ENCODE data around the gene SMIM31. TPM values are rescaled to one million over a fixed set of nuclear protein-coding genes. Genes with fewer than 3 reads are reported as not detected.

Gene SMIM31
- total RNA-seq, 1 experiment from 2014 or later, result 1.9 TPM

DNA sequence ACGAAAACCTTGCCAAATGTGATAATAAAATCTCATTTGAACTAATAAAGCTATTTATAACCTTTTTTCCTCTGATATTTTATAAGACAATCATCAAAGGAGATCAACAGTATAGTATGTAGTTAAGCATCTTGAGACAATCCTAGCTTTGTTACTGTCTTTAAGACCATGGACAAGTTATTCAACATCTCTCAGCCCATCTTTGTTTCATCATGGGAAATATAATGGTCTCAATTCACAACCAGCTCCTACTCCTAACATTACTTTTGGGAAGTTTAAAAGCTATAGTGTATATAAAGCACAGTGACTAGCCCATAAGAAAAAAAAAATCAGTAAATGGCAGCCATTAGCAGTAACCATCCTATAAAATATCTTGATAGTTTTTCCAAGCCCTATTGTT, 65.4 kb downstream of the SMIM31 start:
- H3K27me3 Mint-ChIP-seq (ENCODE audit: unreplicated experiment), result no peaks in the 10 kb centered on the region
- intact Hi-C loops (cut with micrococcal nuclease; ENCODE audit: unreplicated experiment), result no loop called here
- no TSS peak for BruUV-seq (replicated peaks)
- CTCF ChIA-PET, result no interaction called here
- H3K36me3 Mint-ChIP-seq (ENCODE audit: insufficient read depth, unreplicated experiment), result no peaks in the 10 kb centered on the region
- no peaks in the 10 kb centered on the region for H3K4me1 Mint-ChIP-seq (ENCODE audit: low read depth, unreplicated experiment)
- no peak overlapping the region for H3K27ac Mint-ChIP-seq (ENCODE audit: unreplicated experiment)
- peaks cover 4% of the 10 kb centered on the region for H3K9me3 Mint-ChIP-seq (ENCODE audit: low read depth, unreplicated experiment)
- no peak overlapping the region for H3K4me3 Mint-ChIP-seq (ENCODE audit: low read depth, unreplicated experiment)
- DNase-seq, result no peak
- TF ChIP-seq, protein P1, sequence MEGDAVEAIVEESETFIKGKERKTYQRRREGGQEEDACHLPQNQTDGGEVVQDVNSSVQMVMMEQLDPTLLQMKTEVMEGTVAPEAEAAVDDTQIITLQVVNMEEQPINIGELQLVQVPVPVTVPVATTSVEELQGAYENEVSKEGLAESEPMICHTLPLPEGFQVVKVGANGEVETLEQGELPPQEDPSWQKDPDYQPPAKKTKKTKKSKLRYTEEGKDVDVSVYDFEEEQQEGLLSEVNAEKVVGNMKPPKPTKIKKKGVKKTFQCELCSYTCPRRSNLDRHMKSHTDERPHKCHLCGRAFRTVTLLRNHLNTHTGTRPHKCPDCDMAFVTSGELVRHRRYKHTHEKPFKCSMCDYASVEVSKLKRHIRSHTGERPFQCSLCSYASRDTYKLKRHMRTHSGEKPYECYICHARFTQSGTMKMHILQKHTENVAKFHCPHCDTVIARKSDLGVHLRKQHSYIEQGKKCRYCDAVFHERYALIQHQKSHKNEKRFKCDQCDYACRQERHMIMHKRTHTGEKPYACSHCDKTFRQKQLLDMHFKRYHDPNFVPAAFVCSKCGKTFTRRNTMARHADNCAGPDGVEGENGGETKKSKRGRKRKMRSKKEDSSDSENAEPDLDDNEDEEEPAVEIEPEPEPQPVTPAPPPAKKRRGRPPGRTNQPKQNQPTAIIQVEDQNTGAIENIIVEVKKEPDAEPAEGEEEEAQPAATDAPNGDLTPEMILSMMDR (IDR thresholded peaks at IDR 0.05; ENCODE audit: unreplicated experiment), result no peak

DNA sequence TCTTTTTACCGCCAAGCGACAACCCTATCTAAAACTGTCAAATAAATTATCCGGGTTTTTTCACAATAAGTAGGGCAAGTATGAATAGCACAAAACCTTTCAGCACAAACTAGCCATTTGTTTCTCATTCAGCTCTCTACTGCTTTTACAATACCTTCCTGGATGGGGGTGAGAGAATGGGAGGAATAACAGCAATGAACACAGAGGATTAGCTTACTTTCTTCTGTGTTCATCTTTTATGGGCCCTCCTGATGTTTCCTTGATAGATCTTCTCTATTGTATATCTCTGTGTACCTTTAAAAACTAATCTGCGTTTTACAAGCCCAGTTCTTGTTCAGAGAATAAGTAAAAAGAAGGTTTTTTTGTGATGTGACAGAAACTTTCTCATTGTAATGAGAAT, 67.8 kb downstream of the SMIM31 start:
- Mint-ChIP-seq H3K9me3 (ENCODE audit: low read depth, unreplicated experiment) (no peaks in the 10 kb centered on the region), H3K27me3 (ENCODE audit: unreplicated experiment) (no peaks in the 10 kb centered on the region), H3K36me3 (ENCODE audit: insufficient read depth, unreplicated experiment) (no peaks in the 10 kb centered on the region), H3K4me3 (ENCODE audit: low read depth, unreplicated experiment) (no peak overlapping the region), H3K27ac (ENCODE audit: unreplicated experiment) (no peak overlapping the region), H3K4me1 (ENCODE audit: low read depth, unreplicated experiment) (no peaks in the 10 kb centered on the region)
- no peak for DNase-seq
- TF ChIP-seq, protein P1 (IDR thresholded peaks at IDR 0.05; ENCODE audit: unreplicated experiment), result no peak
- CTCF ChIA-PET, result no interaction called here
- no TSS peak for BruUV-seq (replicated peaks)
- intact Hi-C loops (cut with micrococcal nuclease; ENCODE audit: unreplicated experiment), result no loop called here

DNA sequence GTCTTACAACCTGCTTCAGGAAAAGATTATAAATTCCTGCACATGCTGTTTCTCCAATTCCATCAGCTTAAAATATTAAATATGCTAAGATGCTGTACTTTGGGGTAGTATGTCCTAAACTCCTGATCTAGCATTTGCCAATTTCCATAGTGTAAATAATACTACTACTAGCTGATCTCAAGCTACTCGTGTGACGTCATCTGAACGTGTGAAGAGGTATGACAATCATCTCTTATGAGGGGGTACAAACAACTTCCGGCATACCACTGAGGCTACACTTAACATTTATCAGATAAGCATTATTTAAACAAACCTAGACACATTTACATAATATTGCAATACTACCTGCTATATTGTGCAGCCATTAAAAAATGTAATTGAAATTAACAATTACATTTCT, 70.7 kb downstream of the SMIM31 start:
- Mint-ChIP-seq H3K27me3 (ENCODE audit: unreplicated experiment) (no peaks in the 10 kb centered on the region), H3K4me1 (ENCODE audit: low read depth, unreplicated experiment) (no peaks in the 10 kb centered on the region), H3K4me3 (ENCODE audit: low read depth, unreplicated experiment) (no peak overlapping the region), H3K27ac (ENCODE audit: unreplicated experiment) (no peak overlapping the region), H3K9me3 (ENCODE audit: low read depth, unreplicated experiment) (no peaks in the 10 kb centered on the region), H3K36me3 (ENCODE audit: insufficient read depth, unreplicated experiment) (no peaks in the 10 kb centered on the region)
- intact Hi-C loops (cut with micrococcal nuclease; ENCODE audit: unreplicated experiment), result no loop called here
- no TSS peak for BruUV-seq (replicated peaks)
- TF ChIP-seq, protein P1 (IDR thresholded peaks at IDR 0.05; ENCODE audit: unreplicated experiment), result no peak
- no peak for DNase-seq
- CTCF ChIA-PET, result no interaction called here

DNA sequence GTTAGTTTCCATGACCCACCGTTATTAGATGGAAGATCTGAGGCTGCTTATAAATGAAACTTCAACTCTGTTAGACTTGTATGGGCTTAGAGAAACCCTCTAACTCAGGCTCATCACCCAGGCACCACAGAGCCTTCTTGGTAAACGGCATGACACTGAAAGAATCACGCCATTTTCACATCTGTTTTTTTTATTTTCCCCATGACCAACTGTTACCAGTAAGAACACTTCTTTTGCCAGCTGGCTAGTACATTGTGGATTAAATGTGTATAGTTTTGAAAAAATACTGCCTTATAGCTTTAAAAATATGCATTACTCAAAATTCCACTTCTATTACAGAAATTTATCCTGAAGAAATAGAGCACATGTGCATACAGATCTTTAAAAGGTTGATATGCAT, 75.0 kb downstream of the SMIM31 start:
- intact Hi-C loops (cut with micrococcal nuclease; ENCODE audit: unreplicated experiment), result no loop called here
- Mint-ChIP-seq H3K27ac (ENCODE audit: unreplicated experiment) (no peak overlapping the region), H3K27me3 (ENCODE audit: unreplicated experiment) (no peaks in the 10 kb centered on the region)

More for the DNA sequence above, 75.0 kb downstream of the SMIM31 start:
- DNase-seq, result no peak
- CTCF ChIA-PET, result no interaction called here
- H3K4me3 Mint-ChIP-seq (ENCODE audit: low read depth, unreplicated experiment), result no peak overlapping the region
- H3K9me3 Mint-ChIP-seq (ENCODE audit: low read depth, unreplicated experiment), result no peaks in the 10 kb centered on the region
- H3K36me3 Mint-ChIP-seq (ENCODE audit: insufficient read depth, unreplicated experiment), result no peaks in the 10 kb centered on the region
- TF ChIP-seq, protein P1 (IDR thresholded peaks at IDR 0.05; ENCODE audit: unreplicated experiment), result no peak
- BruUV-seq (replicated peaks), result no TSS peak
- H3K4me1 Mint-ChIP-seq (ENCODE audit: low read depth, unreplicated experiment), result no peaks in the 10 kb centered on the region

Data from Calu3 (cell line).